SU-DHL-6 (cell line): ENCODE data around the gene DUS1L.

Experiments used
- H2AFZ ChIP-seq: fragments of 200-600 bp; sonication (generic); 2 replicates; pipeline ENCODE4 v1.6.1; 2014; ENCODE audit warnings: low read depth, mild to moderate bottlenecking, moderate library complexity, mixed read lengths, antibody characterized with exemption, low read length; ENCODE audit not compliant: severe bottlenecking
- H3F3A ChIP-seq: fragments of 200-600 bp; shearing (Covaris generic); 2 replicates; pipeline ENCODE4 v1.6.0; 2016; ENCODE audit warnings: antibody characterized with exemption, mild to moderate bottlenecking; ENCODE audit not compliant: insufficient read depth
- H3K27ac ChIP-seq: fragments of 200-600 bp; sonication (generic); 2 replicates; pipeline ENCODE4 v1.5.1; 2016; ENCODE audit warnings: low read depth, mild to moderate bottlenecking, low read length, moderate library complexity, mixed read lengths
- H3K27me3 ChIP-seq: fragments of 200-600 bp; sonication (generic), shearing (Covaris generic); 2 replicates; pipeline ENCODE4 v1.6.0; 2014; ENCODE audit warnings: mild to moderate bottlenecking, low read length
- H3K36me3 ChIP-seq: fragments of 200-600 bp; sonication (generic); 2 replicates; pipeline ENCODE4 v1.6.1; 2014; ENCODE audit warnings: mild to moderate bottlenecking, low read length, mixed read lengths
- H3K4me2 ChIP-seq: fragments of 300-600, 200-600 bp; shearing (Covaris generic), sonication (generic); 2 replicates; pipeline ENCODE4 v1.6.0; 2014; ENCODE audit warnings: low read length, low read depth, mild to moderate bottlenecking; ENCODE audit not compliant: poor library complexity, severe bottlenecking
- H3K4me3 ChIP-seq: fragments of 200-600 bp; sonication (generic); 2 replicates; pipeline ENCODE4 v1.5.1; 2014; ENCODE audit warnings: antibody characterized with exemption, low read length, mild to moderate bottlenecking, mixed read lengths; ENCODE audit not compliant: insufficient read depth, poor library complexity, severe bottlenecking
- H3K79me2 ChIP-seq: fragments of 200-600 bp; sonication (generic); 2 replicates; pipeline ENCODE4 v1.6.1; 2014; ENCODE audit warnings: mild to moderate bottlenecking, low read length, moderate library complexity; ENCODE audit not compliant: insufficient read depth
- H3K9ac ChIP-seq: fragments of 200-600 bp; sonication (generic); 2 replicates; pipeline ENCODE4 v1.7.0; 2014; ENCODE audit warnings: mild to moderate bottlenecking, low read length
- H3K9me2 ChIP-seq: fragments of 200-600 bp; sonication (generic); replicated peaks from 2 replicates; pipeline ENCODE4 v1.6.1; 2014; ENCODE audit warnings: low read length; ENCODE audit not compliant: insufficient read depth
- H3K9me3 ChIP-seq: fragments of 200-600 bp; sonication (generic); 2 replicates; pipeline ENCODE4 v1.6.1; 2014; ENCODE audit warnings: low read length, mixed read lengths; ENCODE audit not compliant: insufficient read depth
- H4K20me1 ChIP-seq: fragments of 200-600 bp; sonication (generic); 2 replicates; pipeline ENCODE4 v1.6.1; 2014; ENCODE audit warnings: low read depth, mild to moderate bottlenecking, antibody characterized with exemption, low read length, moderate library complexity, mixed read lengths
- CTCF ChIP-seq: fragments of 200-600 bp; sonication (generic); IDR thresholded peaks from one replicate; pipeline ENCODE4 v1.5.1; 2017; ENCODE audit warnings: antibody characterized with exemption, mild to moderate bottlenecking, low read length, moderate library complexity; ENCODE audit not compliant: insufficient read depth, poor library complexity, severe bottlenecking
- EZH2phosphoT487 ChIP-seq: fragments of 200-600 bp; sonication (generic), shearing (Covaris generic); conservative IDR thresholded peaks from 2 replicates; pipeline ENCODE4 v1.6.1; 2018; ENCODE audit warnings: mild to moderate bottlenecking, antibody characterized with exemption, low read length, moderate library complexity, mixed read lengths

DUS1L gene

GRCh38 chr17:82083533-82084359 lies 18.1 kb upstream of the DUS1L start:
- TF ChIP-seq EZH2phosphoT487, result no peak
- no peak for TF ChIP-seq CTCF
- no peak overlapping the region for H2AFZ ChIP-seq
- H3K4me3 ChIP-seq, result no peak overlapping the region
- no peak overlapping the region for H3K4me2 ChIP-seq
- no peaks in the 10 kb centered on the region for H3K9me2 ChIP-seq
- H3K36me3 ChIP-seq, result no peaks in the 10 kb centered on the region
- H3F3A ChIP-seq, result no peaks in the 10 kb centered on the region
- H4K20me1 ChIP-seq, result no peaks in the 10 kb centered on the region
- no peaks in the 10 kb centered on the region for H3K79me2 ChIP-seq
- no peak overlapping the region for H3K27ac ChIP-seq
- no peak overlapping the region for H3K9ac ChIP-seq
- no peaks in the 10 kb centered on the region for H3K27me3 ChIP-seq
- no peaks in the 10 kb centered on the region for H3K9me3 ChIP-seq

GRCh38 chr17:82083009-82083408 lies 17.4 kb upstream of the DUS1L start:
- H3K9me2 ChIP-seq, result no peaks in the 10 kb centered on the region
- no peaks in the 10 kb centered on the region for H3K36me3 ChIP-seq
- TF ChIP-seq CTCF (no peak), EZH2phosphoT487 (no peak)
- H3K27me3 ChIP-seq, result no peaks in the 10 kb centered on the region
- H3K4me3 ChIP-seq, result no peak overlapping the region
- H3K9me3 ChIP-seq, result no peaks in the 10 kb centered on the region
- H4K20me1 ChIP-seq, result no peaks in the 10 kb centered on the region
- H3F3A ChIP-seq, result no peaks in the 10 kb centered on the region
- H3K79me2 ChIP-seq, result no peaks in the 10 kb centered on the region
- no peak overlapping the region for H3K9ac ChIP-seq
- no peak overlapping the region for H2AFZ ChIP-seq
- H3K4me2 ChIP-seq, result no peak overlapping the region
- no peak overlapping the region for H3K27ac ChIP-seq

GRCh38 chr17:82082456-82082855 lies 16.9 kb upstream of the DUS1L start:
- H2AFZ ChIP-seq, result no peak overlapping the region
- TF ChIP-seq CTCF (no peak), EZH2phosphoT487 (no peak)
- no peaks in the 10 kb centered on the region for H4K20me1 ChIP-seq
- H3K27me3 ChIP-seq, result no peaks in the 10 kb centered on the region
- H3K79me2 ChIP-seq, result no peaks in the 10 kb centered on the region
- no peak overlapping the region for H3K9ac ChIP-seq
- no peak overlapping the region for H3K27ac ChIP-seq
- no peak overlapping the region for H3K4me2 ChIP-seq
- H3K4me3 ChIP-seq, result no peak overlapping the region
- H3K9me2 ChIP-seq, result no peaks in the 10 kb centered on the region
- H3K9me3 ChIP-seq, result no peaks in the 10 kb centered on the region
- H3K36me3 ChIP-seq, result no peaks in the 10 kb centered on the region
- H3F3A ChIP-seq, result no peaks in the 10 kb centered on the region
